Karpas-422 (cell line): ENCODE data around the gene SIDT1. TPM values are rescaled to one million over a fixed set of nuclear protein-coding genes. Genes with fewer than 3 reads are reported as not detected.

Source experiments
- DNase-seq: peaks from one replicate; pipeline ENCODE4 v3.0.0-alpha.2; 2015
- H2AFZ ChIP-seq: fragments of 200-600 bp; sonication (generic); 2 replicates; pipeline ENCODE4 v1.6.1; 2014; ENCODE audit warnings: antibody characterized with exemption, low read length, mixed read lengths
- H3K27ac ChIP-seq: fragments of 200-600 bp; sonication (generic); 2 replicates; pipeline ENCODE4 v1.5.1; 2014; ENCODE audit warnings: mild to moderate bottlenecking, low read length, moderate library complexity
- H3K27me3 ChIP-seq: fragments of 200-600 bp; sonication (generic); 2 replicates; pipeline ENCODE4 v1.6.1; 2014; ENCODE audit warnings: low read length, mixed read lengths
- H3K36me3 ChIP-seq: fragments of 200-600 bp; sonication (generic); 2 replicates; pipeline ENCODE4 v1.6.1; 2014; ENCODE audit warnings: low read length, mixed read lengths; ENCODE audit not compliant: insufficient read depth
- H3K4me1 ChIP-seq: fragments of 200-600 bp; sonication (generic); 2 replicates; pipeline ENCODE4 v1.6.1; 2014; ENCODE audit warnings: mild to moderate bottlenecking, low read length, mixed read lengths
- H3K4me2 ChIP-seq: fragments of 200-600 bp; sonication (generic); 2 replicates; pipeline ENCODE4 v1.6.1; 2014; ENCODE audit warnings: low read length, low read depth, mild to moderate bottlenecking; ENCODE audit not compliant: poor library complexity, severe bottlenecking
- H3K4me3 ChIP-seq: fragments of 200-600 bp; sonication (generic); 2 replicates; pipeline ENCODE4 v1.5.1; 2014; ENCODE audit warnings: mild to moderate bottlenecking, antibody characterized with exemption, low read length, mixed read lengths
- H3K79me2 ChIP-seq: fragments of 200-600 bp; sonication (generic); 2 replicates; pipeline ENCODE4 v1.6.1; 2014; ENCODE audit warnings: mild to moderate bottlenecking, low read length, mixed read lengths
- H3K9ac ChIP-seq: fragments of 200-600 bp; sonication (generic); 2 replicates; pipeline ENCODE4 v1.6.0; 2014; ENCODE audit warnings: low read length
- H3K9me2 ChIP-seq: fragments of 200-600 bp; sonication (generic), shearing (Covaris generic); replicated peaks from 2 replicates; pipeline ENCODE4 v1.6.0; 2014; ENCODE audit warnings: mild to moderate bottlenecking, low read length, moderate library complexity; ENCODE audit not compliant: insufficient read depth
- H3K9me3 ChIP-seq: fragments of 300-700, 200-600 bp; sonication (generic); 2 replicates; pipeline ENCODE4 v1.6.1; 2014; ENCODE audit warnings: low read length, mixed read lengths
- H4K20me1 ChIP-seq: fragments of 200-600 bp; sonication (generic); 2 replicates; pipeline ENCODE4 v1.6.1; 2014; ENCODE audit warnings: mild to moderate bottlenecking, antibody characterized with exemption, low read length, low read depth; ENCODE audit not compliant: insufficient read depth
- total RNA-seq: library from RNA; depleted of rRNA; stranded (reverse); fragments of >200 nt; shearing (Covaris generic); gene quantifications from 2 replicates; pipeline ENCODE4 v1.2.3, GENCODE V29; 2014; ENCODE audit warnings: low replicate concordance

The SIDT1 gene
- total RNA-seq, 1 experiment from 2014 or later = 11.3 TPM

DNA sequence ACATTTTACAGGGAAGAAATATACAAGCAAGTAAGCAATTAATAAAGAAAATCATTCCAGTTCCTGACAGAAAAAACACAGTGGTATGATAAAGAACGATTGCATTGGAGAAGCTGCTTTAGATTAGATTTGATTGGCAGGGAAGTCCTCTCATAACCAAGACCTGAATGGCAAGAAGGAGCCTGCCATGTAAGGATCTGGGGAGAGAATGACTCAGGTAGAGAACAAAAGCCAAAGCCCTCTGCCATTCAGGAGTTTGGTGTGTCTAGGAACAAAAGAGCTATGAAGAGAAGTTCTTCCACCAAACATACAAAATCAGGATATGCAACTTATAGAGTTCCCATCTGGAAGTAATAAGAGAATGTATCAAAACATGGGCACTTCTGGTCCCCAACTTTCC lies 57.6 kb downstream of the SIDT1 start:
- Histone ChIP-seq H3K4me1 (no peaks in the 10 kb centered on the region), H3K36me3 (no peaks in the 10 kb centered on the region), H3K9ac (no peak overlapping the region), H3K27ac (no peak overlapping the region), H3K4me2 (no peak overlapping the region), H4K20me1 (no peaks in the 10 kb centered on the region), H3K9me2 (no peaks in the 10 kb centered on the region), H3K79me2 (no peaks in the 10 kb centered on the region), H2AFZ (no peak overlapping the region), H3K27me3 (no peaks in the 10 kb centered on the region), H3K9me3 (no peaks in the 10 kb centered on the region), H3K4me3 (no peak overlapping the region)
- no peak for DNase-seq

GRCh38 chr3:113590983-113591382 lies 58.6 kb downstream of the SIDT1 start:
- H3K27me3 ChIP-seq = no peaks in the 10 kb centered on the region

GRCh38 chr3:113594066-113594465 lies 61.7 kb downstream of the SIDT1 start:
- H3K36me3 ChIP-seq = no peaks in the 10 kb centered on the region

More at GRCh38 chr3:113590983-113591382, 58.6 kb downstream of the SIDT1 start:
- H3K27ac ChIP-seq = no peak overlapping the region
- no peaks in the 10 kb centered on the region for H3K79me2 ChIP-seq
- no peak overlapping the region for H3K4me3 ChIP-seq
- H3K9me2 ChIP-seq = no peaks in the 10 kb centered on the region
- H2AFZ ChIP-seq = no peak overlapping the region
- no peak overlapping the region for H3K4me2 ChIP-seq
- H3K4me1 ChIP-seq = no peaks in the 10 kb centered on the region
- no peak for DNase-seq
- no peaks in the 10 kb centered on the region for H3K36me3 ChIP-seq
- H4K20me1 ChIP-seq = no peaks in the 10 kb centered on the region
- H3K9ac ChIP-seq = no peak overlapping the region
- H3K9me3 ChIP-seq = no peaks in the 10 kb centered on the region

DNA sequence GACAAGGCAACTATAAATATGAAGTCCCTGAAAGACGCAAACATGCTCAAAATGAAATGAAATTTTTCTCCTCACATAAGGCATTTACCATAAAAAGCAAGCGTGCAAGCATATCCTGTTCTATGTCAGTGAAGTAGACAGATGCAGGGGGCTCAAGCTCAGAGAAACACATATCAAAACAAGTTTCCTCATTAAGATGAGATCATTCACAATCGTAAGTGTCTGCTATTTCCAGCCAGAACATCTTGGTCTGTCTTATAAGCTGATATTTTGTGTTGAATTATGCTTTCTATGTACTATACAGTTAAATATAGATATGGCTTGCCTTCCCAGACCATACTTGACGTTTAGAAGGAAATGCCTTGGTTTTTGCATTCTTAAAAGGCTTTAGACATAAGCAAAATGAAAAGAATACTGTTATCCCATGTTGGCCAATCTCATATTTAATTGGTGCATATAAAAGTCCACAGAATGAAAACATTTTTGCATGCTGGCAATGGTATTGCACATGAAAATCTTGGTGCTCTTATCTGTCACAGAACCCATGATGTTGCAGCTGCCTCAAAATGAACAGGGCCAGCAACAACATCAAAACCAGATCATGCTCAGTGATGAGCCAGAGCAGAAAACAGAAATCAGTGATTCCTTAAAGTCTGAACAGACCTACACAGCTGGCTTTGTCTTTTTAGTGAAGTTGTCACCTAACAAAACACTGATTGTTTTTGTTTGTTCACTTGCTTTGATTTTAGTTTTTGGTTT lies 65.4 kb downstream of the SIDT1 start:
- no peak overlapping the region for H3K4me3 ChIP-seq
- no peaks in the 10 kb centered on the region for H3K79me2 ChIP-seq
- H3K4me2 ChIP-seq = no peak overlapping the region
- no peaks in the 10 kb centered on the region for H3K4me1 ChIP-seq
- H3K36me3 ChIP-seq = no peaks in the 10 kb centered on the region
- no peak overlapping the region for H3K27ac ChIP-seq
- DNase-seq = no peak
- no peak overlapping the region for H2AFZ ChIP-seq
- no peaks in the 10 kb centered on the region for H3K9me3 ChIP-seq
- H3K9me2 ChIP-seq = no peaks in the 10 kb centered on the region
- no peaks in the 10 kb centered on the region for H4K20me1 ChIP-seq
- H3K9ac ChIP-seq = no peak overlapping the region
- H3K27me3 ChIP-seq = no peaks in the 10 kb centered on the region

More at GRCh38 chr3:113594066-113594465, 61.7 kb downstream of the SIDT1 start:
- no peaks in the 10 kb centered on the region for H4K20me1 ChIP-seq
- no peaks in the 10 kb centered on the region for H3K79me2 ChIP-seq
- H3K4me1 ChIP-seq = no peaks in the 10 kb centered on the region
- H2AFZ ChIP-seq = no peak overlapping the region
- no peak overlapping the region for H3K4me2 ChIP-seq
- no peak overlapping the region for H3K27ac ChIP-seq
- no peak overlapping the region for H3K9ac ChIP-seq
- DNase-seq = no peak
- no peaks in the 10 kb centered on the region for H3K27me3 ChIP-seq
- no peaks in the 10 kb centered on the region for H3K9me2 ChIP-seq
- H3K4me3 ChIP-seq = no peak overlapping the region
- H3K9me3 ChIP-seq = no peaks in the 10 kb centered on the region

DNA sequence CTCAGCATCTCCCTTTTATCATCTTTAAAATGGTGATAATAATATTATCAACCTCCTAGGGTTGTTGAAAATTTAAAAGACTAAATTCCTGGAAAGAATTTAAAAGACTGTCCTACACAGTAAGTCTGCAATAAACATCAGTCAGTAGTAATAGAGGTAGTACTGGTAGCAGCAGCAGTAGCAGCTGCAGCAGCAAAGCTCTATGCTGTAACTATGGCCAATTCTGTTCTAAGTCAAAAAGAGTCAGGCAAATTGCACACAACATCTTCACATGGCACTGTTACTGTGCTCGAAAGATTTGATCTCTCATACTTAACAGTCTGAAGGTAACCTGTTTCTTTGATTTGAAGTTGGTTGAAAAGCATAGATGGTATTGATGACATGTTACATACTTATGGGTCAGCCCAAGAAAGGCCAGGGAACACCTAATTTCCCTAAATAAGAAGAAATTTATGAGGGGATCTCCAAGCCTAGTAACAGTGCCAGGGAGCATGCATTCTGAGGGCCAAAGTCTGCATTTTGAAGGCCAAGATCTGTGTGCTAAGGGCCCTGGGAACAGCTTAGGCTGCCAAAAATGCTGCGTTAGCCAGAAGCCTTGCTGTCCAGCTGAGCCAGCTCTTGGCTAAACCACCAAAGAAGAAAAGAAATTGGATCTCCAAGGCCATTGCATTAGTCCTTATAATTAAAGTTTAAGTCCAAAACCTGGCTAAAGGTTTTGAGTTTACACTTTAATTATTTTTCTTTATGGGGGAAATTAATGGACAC lies 68.2 kb downstream of the SIDT1 start:
- H4K20me1 ChIP-seq = no peaks in the 10 kb centered on the region
- DNase-seq = no peak
- H3K4me2 ChIP-seq = no peak overlapping the region
- no peak overlapping the region for H3K27ac ChIP-seq
- H3K9me3 ChIP-seq = no peaks in the 10 kb centered on the region
- H3K36me3 ChIP-seq = no peaks in the 10 kb centered on the region
- H3K9me2 ChIP-seq = no peaks in the 10 kb centered on the region
- no peak overlapping the region for H3K4me3 ChIP-seq
- no peaks in the 10 kb centered on the region for H3K4me1 ChIP-seq
- H3K9ac ChIP-seq = no peak overlapping the region
- H3K27me3 ChIP-seq = no peaks in the 10 kb centered on the region
- no peak overlapping the region for H2AFZ ChIP-seq
- H3K79me2 ChIP-seq = no peaks in the 10 kb centered on the region

DNA sequence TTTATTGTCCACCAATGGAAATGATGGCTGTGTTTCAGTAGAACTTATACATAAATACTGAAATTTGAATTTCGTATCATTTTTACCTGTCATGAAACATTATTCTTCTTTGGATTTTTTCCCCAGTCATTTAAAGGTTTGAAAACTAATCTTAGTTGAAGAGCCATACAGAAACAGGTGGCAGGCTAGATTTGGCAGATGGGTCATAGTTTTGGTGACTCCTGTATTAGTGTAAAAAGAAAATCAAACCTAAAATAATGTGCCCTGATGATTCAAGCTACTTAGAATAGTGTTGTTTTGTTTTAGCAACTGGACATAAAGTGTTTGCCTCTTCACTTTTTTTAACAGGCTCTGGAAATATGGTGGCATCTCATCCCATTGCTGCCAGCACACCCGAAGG lies 68.9 kb downstream of the SIDT1 start:
- no peaks in the 10 kb centered on the region for H3K36me3 ChIP-seq
- H2AFZ ChIP-seq = no peak overlapping the region
- no peak overlapping the region for H3K4me2 ChIP-seq
- no peak overlapping the region for H3K27ac ChIP-seq
- DNase-seq = no peak
- H3K4me3 ChIP-seq = no peak overlapping the region
- no peaks in the 10 kb centered on the region for H3K9me3 ChIP-seq
- H4K20me1 ChIP-seq = no peaks in the 10 kb centered on the region
- no peaks in the 10 kb centered on the region for H3K9me2 ChIP-seq
- H3K9ac ChIP-seq = no peak overlapping the region
- no peaks in the 10 kb centered on the region for H3K27me3 ChIP-seq
- no peaks in the 10 kb centered on the region for H3K79me2 ChIP-seq
- H3K4me1 ChIP-seq = no peaks in the 10 kb centered on the region

DNA sequence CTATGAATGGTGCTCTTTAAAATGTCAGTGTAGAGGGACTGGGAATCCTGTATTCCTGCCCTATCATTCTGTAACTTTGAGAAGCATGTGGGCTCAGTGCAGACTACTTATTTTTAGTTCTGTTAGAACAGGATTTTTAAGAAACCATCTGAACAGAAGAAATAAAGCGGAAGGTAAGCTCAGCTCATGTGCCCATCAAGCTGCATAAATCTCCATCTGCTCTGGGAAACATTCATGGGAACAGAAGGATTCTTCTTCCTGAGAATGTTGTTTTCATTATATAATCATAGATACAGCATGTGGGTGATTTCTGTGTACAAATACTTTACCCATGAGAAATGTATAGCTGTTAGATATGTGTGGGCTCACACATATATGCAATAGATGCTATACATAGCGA lies 69.9 kb downstream of the SIDT1 start:
- H3K79me2 ChIP-seq = no peaks in the 10 kb centered on the region
- no peaks in the 10 kb centered on the region for H3K36me3 ChIP-seq
- H3K4me3 ChIP-seq = no peak overlapping the region
- no peak overlapping the region for H2AFZ ChIP-seq
- no peak for DNase-seq
- H3K27ac ChIP-seq = no peak overlapping the region
- no peaks in the 10 kb centered on the region for H3K9me3 ChIP-seq
- H3K27me3 ChIP-seq = no peaks in the 10 kb centered on the region
- no peak overlapping the region for H3K4me2 ChIP-seq
- no peak overlapping the region for H3K9ac ChIP-seq
- H4K20me1 ChIP-seq = no peaks in the 10 kb centered on the region
- H3K9me2 ChIP-seq = no peaks in the 10 kb centered on the region
- H3K4me1 ChIP-seq = no peaks in the 10 kb centered on the region

DNA sequence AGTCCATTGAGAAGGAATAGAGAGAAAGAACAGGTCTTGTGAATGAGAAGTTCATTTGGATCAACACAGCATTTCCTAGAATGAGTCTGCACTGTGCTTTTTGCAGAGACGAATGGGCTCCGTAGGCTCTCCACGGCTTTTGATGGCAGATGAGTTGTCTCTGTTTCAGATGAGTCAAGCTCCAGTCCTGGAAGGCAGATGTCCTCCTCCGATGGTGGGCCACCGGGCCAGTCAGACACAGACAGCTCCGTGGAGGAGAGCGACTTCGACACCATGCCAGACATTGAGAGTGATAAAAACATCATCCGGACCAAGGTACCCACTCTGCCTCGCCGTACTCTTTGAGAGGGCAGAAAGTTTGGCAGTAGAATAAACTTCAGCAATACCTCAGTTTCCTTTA lies 70.5 kb downstream of the SIDT1 start:
- H2AFZ ChIP-seq = no peak overlapping the region
- no peak for DNase-seq
- H3K9me3 ChIP-seq = no peaks in the 10 kb centered on the region
- no peaks in the 10 kb centered on the region for H3K36me3 ChIP-seq
- H3K9me2 ChIP-seq = no peaks in the 10 kb centered on the region
- no peak overlapping the region for H3K4me3 ChIP-seq
- no peaks in the 10 kb centered on the region for H3K79me2 ChIP-seq
- no peak overlapping the region for H3K4me2 ChIP-seq
- H4K20me1 ChIP-seq = no peaks in the 10 kb centered on the region
- H3K27ac ChIP-seq = no peak overlapping the region
- no peaks in the 10 kb centered on the region for H3K27me3 ChIP-seq
- no peaks in the 10 kb centered on the region for H3K4me1 ChIP-seq
- no peak overlapping the region for H3K9ac ChIP-seq
